MM.1S (cell line): ENCODE data around the gene COL20A1.
"Not testable (repeated sequence)": the region's sequence is repeated elsewhere in the genome, so short reads cannot be mapped to it uniquely, and the experiment has no call there.

Experiments
- EZH2 ChIP-seq: fragments of 300-600 bp; sonication (generic); optimal IDR thresholded peaks from 2 replicates; pipeline ENCODE3; 2017; ENCODE audit warnings: low read depth, mild to moderate bottlenecking, antibody characterized with exemption, low read length, mixed read lengths
- TF ChIP-seq, protein P1 (sequence below): fragments of 300-600 bp; sonication (generic); IDR thresholded peaks from 2 replicates; pipeline ENCODE4 v1.5.1; 2016; ENCODE audit warnings: antibody characterized with exemption, low read length, mixed read lengths

DNA sequence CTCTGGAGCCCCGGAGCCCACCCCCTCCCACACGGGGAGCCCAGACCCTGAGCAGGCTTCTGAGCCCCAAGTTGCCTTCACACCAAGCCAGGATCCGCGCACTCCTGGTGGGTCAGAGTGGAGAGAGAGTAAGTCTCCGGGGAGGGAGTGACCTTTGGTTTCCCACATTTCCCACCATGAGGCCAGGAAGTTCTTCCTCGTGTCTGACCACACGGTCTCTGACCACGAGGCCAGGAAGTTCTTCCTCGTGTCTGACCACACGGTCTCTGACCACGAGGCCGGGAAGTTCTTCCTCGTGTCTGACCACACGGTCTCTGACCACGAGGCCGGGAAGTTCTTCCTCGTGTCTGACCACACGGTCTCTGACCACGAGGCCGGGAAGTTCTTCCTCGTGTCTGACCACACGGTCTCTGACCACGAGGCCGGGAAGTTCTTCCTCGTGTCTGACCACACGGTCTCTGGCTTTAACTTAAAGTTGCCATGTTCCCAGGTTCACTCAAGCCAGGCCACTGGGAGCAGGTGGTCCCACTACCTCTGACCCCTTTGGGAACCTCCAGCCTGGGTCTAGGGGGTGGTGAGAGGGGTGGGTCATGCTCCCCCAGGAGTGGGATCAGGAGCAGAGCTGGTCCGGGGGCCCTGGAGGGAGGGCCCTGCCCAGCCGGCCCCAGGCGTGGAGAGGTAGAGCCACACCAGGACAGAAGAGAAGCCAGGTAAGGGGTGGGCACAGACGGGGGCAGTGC lies 13.1 kb downstream of the COL20A1 start:
- TF ChIP-seq, protein P1, sequence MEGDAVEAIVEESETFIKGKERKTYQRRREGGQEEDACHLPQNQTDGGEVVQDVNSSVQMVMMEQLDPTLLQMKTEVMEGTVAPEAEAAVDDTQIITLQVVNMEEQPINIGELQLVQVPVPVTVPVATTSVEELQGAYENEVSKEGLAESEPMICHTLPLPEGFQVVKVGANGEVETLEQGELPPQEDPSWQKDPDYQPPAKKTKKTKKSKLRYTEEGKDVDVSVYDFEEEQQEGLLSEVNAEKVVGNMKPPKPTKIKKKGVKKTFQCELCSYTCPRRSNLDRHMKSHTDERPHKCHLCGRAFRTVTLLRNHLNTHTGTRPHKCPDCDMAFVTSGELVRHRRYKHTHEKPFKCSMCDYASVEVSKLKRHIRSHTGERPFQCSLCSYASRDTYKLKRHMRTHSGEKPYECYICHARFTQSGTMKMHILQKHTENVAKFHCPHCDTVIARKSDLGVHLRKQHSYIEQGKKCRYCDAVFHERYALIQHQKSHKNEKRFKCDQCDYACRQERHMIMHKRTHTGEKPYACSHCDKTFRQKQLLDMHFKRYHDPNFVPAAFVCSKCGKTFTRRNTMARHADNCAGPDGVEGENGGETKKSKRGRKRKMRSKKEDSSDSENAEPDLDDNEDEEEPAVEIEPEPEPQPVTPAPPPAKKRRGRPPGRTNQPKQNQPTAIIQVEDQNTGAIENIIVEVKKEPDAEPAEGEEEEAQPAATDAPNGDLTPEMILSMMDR: not testable (repeated sequence)
- not testable (repeated sequence) for TF ChIP-seq EZH2
